Mammary epithelial cell (primary cell): ENCODE results near the gene ARSB.

ENCODE experiments used
- CTCF ChIP-seq, 2 donors: IDR thresholded peaks in 1 of 2; conservative IDR thresholded peaks in 1 of 2; 2 replicates each; pipeline ENCODE4 v1.5.1; 2011 to 2012; ENCODE audit warnings: inconsistent platforms in 2 of 2, low read length in 2 of 2, mild to moderate bottlenecking in 2 of 2, control low read depth in 1 of 2, low read depth in 1 of 2; ENCODE audit not compliant: insufficient read depth in 1 of 2; ENCODE audit errors: extremely low read depth in 1 of 2
- EZH2 ChIP-seq: IDR thresholded peaks from 2 replicates; pipeline ENCODE4 v1.6.1; 2012; ENCODE audit warnings: low read length, inconsistent platforms, borderline replicate concordance

DNA sequence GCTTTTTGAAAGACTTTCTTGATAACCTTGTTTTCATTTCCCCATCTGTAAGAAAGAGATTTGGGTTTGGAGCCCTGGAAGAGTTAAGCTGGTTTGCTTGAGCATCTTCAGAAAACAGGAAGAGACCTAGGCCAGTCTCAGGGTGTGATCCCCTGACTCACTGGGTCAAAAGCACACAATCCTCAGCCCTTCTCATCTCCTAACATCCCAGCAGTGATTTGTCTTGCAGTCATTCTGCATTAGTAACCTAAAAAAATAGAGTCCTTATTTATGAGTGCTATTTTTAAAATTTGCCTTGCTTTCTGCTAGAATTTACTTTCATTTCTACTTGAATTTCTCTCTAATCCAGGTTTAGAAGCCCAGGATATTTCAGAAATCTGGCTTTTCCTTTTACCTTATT is 16.4 kb upstream of the ARSB start:
- TF ChIP-seq EZH2 (no peak), CTCF (conservative IDR thresholded peaks at IDR 0.05 in 1 of 2, IDR thresholded peaks at IDR 0.05 in 1 of 2; ENCODE audit: extremely low read depth in 1 of 2, insufficient read depth in 1 of 2, low read depth in 1 of 2, low read length in 2 of 2) (no peak)
